ENCODE data around the gene ZSCAN20. TPM values are rescaled to one million over a fixed set of nuclear protein-coding genes. Genes with fewer than 3 reads are reported as not detected.

The ZSCAN20 gene
- total RNA-seq, 1 experiment from 2014 or later, result 0.84 TPM

DNA sequence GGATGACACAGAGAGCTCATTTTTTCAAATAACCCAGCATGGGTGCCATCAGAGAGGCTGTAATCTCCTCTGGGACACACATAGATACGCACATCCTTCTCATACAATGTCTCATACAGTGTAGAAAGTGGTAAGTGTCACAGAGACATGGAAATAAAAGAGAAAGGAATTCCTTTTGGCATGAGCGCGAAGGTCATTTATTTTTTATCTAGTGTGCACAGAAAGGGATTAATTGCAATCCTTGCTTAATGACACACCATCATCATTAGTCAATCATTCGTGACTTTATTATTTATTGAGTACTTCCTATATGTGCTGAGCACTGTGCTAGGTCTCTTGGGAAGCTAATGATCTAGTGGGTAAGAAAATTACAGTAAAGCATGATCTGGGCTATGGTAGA is 5.0 kb downstream of the ZSCAN20 start:
- peaks cover 25% of the 10 kb centered on the region for H3K27me3 ChIP-seq (ENCODE audit: low read length)
- H3K36me3 ChIP-seq (ENCODE audit: low read depth, low read length), result no peaks in the 10 kb centered on the region
- intact Hi-C loops (cut with micrococcal nuclease), result no loop called here

DNA sequence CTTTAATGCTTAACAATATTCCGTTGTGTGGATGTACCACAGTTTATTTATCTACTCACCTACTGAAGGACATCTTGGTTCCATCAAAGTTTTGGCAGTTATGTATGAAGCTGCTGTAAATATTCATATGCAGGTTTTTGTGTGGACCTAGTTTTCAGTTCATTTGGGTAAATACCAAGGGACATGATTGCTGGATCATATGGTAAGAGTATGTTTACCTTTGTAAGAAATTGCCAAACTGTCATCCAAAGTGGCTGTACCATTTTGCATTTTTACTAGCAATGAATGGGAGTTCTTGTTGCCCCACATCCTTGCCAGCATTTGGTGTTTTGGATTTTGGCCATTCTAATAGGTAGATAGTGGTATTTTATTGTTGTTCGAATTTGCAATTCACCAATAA is 10.0 kb downstream of the ZSCAN20 start:
- no peaks in the 10 kb centered on the region for H3K79me2 ChIP-seq (ENCODE audit: low read length)
- no peaks in the 10 kb centered on the region for H3K4me1 ChIP-seq (ENCODE audit: insufficient read depth, low read length)
- TF ChIP-seq, protein P1, sequence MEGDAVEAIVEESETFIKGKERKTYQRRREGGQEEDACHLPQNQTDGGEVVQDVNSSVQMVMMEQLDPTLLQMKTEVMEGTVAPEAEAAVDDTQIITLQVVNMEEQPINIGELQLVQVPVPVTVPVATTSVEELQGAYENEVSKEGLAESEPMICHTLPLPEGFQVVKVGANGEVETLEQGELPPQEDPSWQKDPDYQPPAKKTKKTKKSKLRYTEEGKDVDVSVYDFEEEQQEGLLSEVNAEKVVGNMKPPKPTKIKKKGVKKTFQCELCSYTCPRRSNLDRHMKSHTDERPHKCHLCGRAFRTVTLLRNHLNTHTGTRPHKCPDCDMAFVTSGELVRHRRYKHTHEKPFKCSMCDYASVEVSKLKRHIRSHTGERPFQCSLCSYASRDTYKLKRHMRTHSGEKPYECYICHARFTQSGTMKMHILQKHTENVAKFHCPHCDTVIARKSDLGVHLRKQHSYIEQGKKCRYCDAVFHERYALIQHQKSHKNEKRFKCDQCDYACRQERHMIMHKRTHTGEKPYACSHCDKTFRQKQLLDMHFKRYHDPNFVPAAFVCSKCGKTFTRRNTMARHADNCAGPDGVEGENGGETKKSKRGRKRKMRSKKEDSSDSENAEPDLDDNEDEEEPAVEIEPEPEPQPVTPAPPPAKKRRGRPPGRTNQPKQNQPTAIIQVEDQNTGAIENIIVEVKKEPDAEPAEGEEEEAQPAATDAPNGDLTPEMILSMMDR (conservative IDR thresholded peaks at IDR 0.05; ENCODE audit: low read depth, low read length), result no peak
- TF ChIP-seq EZH2 (IDR thresholded peaks at IDR 0.05; ENCODE audit: low read length, unreplicated experiment) (no peak), EZH2phosphoT487 (IDR thresholded peaks at IDR 0.05; ENCODE audit: borderline replicate concordance, low read length) (no peak)
- H2AFZ ChIP-seq (ENCODE audit: low read length), result no peak overlapping the region
- H3F3A ChIP-seq (ENCODE audit: low read length, unreplicated experiment), result no peaks in the 10 kb centered on the region
- H3K27me3 ChIP-seq (ENCODE audit: low read length), result peaks cover 35% of the 10 kb centered on the region
- no peaks in the 10 kb centered on the region for H3K9me2 ChIP-seq (replicated peaks; ENCODE audit: low read length)
- no TSS peak for BruUV-seq (replicated peaks)
- H3K9ac ChIP-seq (ENCODE audit: low read length), result no peak overlapping the region
- H3K27ac ChIP-seq (ENCODE audit: low read length), result no peak overlapping the region
- ATAC-seq (no peak), DNase-seq (no peak)
- ChIA-PET POLR2A (ENCODE audit: unreplicated experiment) (no interaction called here), CTCF (no interaction called here)
- intact Hi-C loops (cut with micrococcal nuclease), result no loop called here
- H4K20me1 ChIP-seq (ENCODE audit: low read length), result no peaks in the 10 kb centered on the region
- no peak overlapping the region for H3K4me2 ChIP-seq (ENCODE audit: low read length)
- H3K36me3 ChIP-seq (ENCODE audit: low read depth, low read length), result no peaks in the 10 kb centered on the region
- no peaks in the 10 kb centered on the region for H3K9me3 ChIP-seq (ENCODE audit: low read length)
- no peak overlapping the region for H3K4me3 ChIP-seq (ENCODE audit: low read length)

More for the DNA sequence above, 5.0 kb downstream of the ZSCAN20 start:
- H3K9me2 ChIP-seq (replicated peaks; ENCODE audit: low read length), result no peaks in the 10 kb centered on the region
- H3K4me3 ChIP-seq (ENCODE audit: low read length), result no peak overlapping the region
- CTCF ChIA-PET, result no interaction called here
- H3K4me1 ChIP-seq (ENCODE audit: insufficient read depth, low read length), result no peaks in the 10 kb centered on the region
- DNase-seq (no peak), ATAC-seq (no peak)
- H3K9me3 ChIP-seq (ENCODE audit: low read length), result no peaks in the 10 kb centered on the region
- no peaks in the 10 kb centered on the region for H3F3A ChIP-seq (ENCODE audit: low read length, unreplicated experiment)
- POLR2A ChIA-PET (ENCODE audit: unreplicated experiment), result no interaction called here
- H3K27ac ChIP-seq (ENCODE audit: low read length), result no peak overlapping the region
- no peak overlapping the region for H3K9ac ChIP-seq (ENCODE audit: low read length)
- TF ChIP-seq EZH2phosphoT487 (IDR thresholded peaks at IDR 0.05; ENCODE audit: borderline replicate concordance, low read length), result no peak
- TF ChIP-seq, protein P1 (conservative IDR thresholded peaks at IDR 0.05; ENCODE audit: low read depth, low read length), result no peak
- no peak for TF ChIP-seq EZH2 (IDR thresholded peaks at IDR 0.05; ENCODE audit: low read length, unreplicated experiment)
- no peak overlapping the region for H2AFZ ChIP-seq (ENCODE audit: low read length)
- no peaks in the 10 kb centered on the region for H3K79me2 ChIP-seq (ENCODE audit: low read length)
- no peaks in the 10 kb centered on the region for H4K20me1 ChIP-seq (ENCODE audit: low read length)
- H3K4me2 ChIP-seq (ENCODE audit: low read length), result no peak overlapping the region
- BruUV-seq (replicated peaks), result no TSS peak

DNA sequence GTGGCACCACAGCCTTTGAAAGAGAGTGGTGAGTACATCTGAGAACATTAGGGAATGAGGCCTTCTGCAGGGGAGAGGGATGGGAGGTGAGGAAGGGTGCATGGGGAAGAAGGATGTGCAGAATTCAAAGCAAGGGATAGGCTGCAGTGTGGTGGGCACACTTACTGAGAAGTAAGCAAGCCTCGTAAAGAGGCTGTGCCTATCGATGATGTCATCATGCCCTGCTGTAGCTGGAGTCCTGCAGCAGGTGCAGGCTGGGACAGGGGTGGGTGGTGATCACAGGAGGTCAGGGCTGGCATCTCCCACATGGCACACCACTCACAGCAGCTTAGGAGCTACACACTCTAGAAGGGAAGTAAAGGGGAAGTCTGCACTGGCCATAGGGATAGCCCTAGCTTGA is 16.2 kb downstream of the ZSCAN20 start:
- POLR2A ChIA-PET (ENCODE audit: unreplicated experiment), result interaction anchor here (0.7 kb wide), 1 partner anchor 193 kb away, joined by 3 read pairs; no protein-coding TSS in a partner anchor

More for the DNA sequence above, 16.2 kb downstream of the ZSCAN20 start:
- Histone ChIP-seq H3K4me2 (ENCODE audit: low read length) (no peak overlapping the region), H3K27me3 (ENCODE audit: low read length) (peaks cover 6% of the 10 kb centered on the region), H3F3A (ENCODE audit: low read length, unreplicated experiment) (no peaks in the 10 kb centered on the region), H4K20me1 (ENCODE audit: low read length) (no peaks in the 10 kb centered on the region), H3K9ac (ENCODE audit: low read length) (no peak overlapping the region), H3K4me1 (ENCODE audit: insufficient read depth, low read length) (no peaks in the 10 kb centered on the region), H3K36me3 (ENCODE audit: low read depth, low read length) (no peaks in the 10 kb centered on the region), H3K27ac (ENCODE audit: low read length) (no peak overlapping the region), H3K9me3 (ENCODE audit: low read length) (no peaks in the 10 kb centered on the region), H3K9me2 (replicated peaks; ENCODE audit: low read length) (no peaks in the 10 kb centered on the region), H3K4me3 (ENCODE audit: low read length) (no peak overlapping the region), H3K79me2 (ENCODE audit: low read length) (no peaks in the 10 kb centered on the region), H2AFZ (ENCODE audit: low read length) (no peak overlapping the region)
- DNase-seq, result no peak
- intact Hi-C loops (cut with micrococcal nuclease), result no loop called here
- CTCF ChIA-PET, result no interaction called here
- TF ChIP-seq EZH2phosphoT487 (IDR thresholded peaks at IDR 0.05; ENCODE audit: borderline replicate concordance, low read length), result no peak
- TF ChIP-seq EZH2 (IDR thresholded peaks at IDR 0.05; ENCODE audit: low read length, unreplicated experiment), result no peak
- TF ChIP-seq, protein P1 (conservative IDR thresholded peaks at IDR 0.05; ENCODE audit: low read depth, low read length), result no peak
- ATAC-seq, result no peak
- BruUV-seq (replicated peaks), result no TSS peak

All from PC-3 (cell line).